Dendritic cell treated with granulocyte-macrophage colony-stimulating factor and Interleukin-4, amounts not matched to agents 40 ng/mL and 50 ng/mL, for 4 days (primary cell): Measurements from ENCODE around the gene KRT81.
"Not testable (repeated sequence)": the region's sequence is repeated elsewhere in the genome, so short reads cannot be mapped to it uniquely, and the experiment has no call there.

ENCODE experiments used
- H3K27ac Mint-ChIP-seq: one replicate; pipeline ENCODE4 v1.8.0; 2022; ENCODE audit warnings: mild to moderate bottlenecking, mixed read lengths
- H3K27me3 Mint-ChIP-seq: one replicate; pipeline ENCODE4 v1.8.0; 2022; ENCODE audit warnings: mild to moderate bottlenecking, mixed read lengths
- H3K36me3 Mint-ChIP-seq: one replicate; pipeline ENCODE4 v1.8.0; 2022; ENCODE audit warnings: low read depth, mixed read lengths
- H3K4me1 Mint-ChIP-seq: one replicate; pipeline ENCODE4 v1.8.0; 2022; ENCODE audit warnings: low read depth, mixed read lengths
- H3K4me3 Mint-ChIP-seq: one replicate; pipeline ENCODE4 v1.8.0; 2022; ENCODE audit warnings: mild to moderate bottlenecking, moderate library complexity, mixed read lengths
- H3K9me3 Mint-ChIP-seq: one replicate; pipeline ENCODE4 v1.8.0; 2022; ENCODE audit warnings: mixed read lengths
- intact Hi-C: fragments of 100-400 bp; cut with micrococcal nuclease; formaldehyde crosslinking; loops from one replicate; pipeline ENCODE4 v1.15.0; 2022

The KRT81 gene

DNA sequence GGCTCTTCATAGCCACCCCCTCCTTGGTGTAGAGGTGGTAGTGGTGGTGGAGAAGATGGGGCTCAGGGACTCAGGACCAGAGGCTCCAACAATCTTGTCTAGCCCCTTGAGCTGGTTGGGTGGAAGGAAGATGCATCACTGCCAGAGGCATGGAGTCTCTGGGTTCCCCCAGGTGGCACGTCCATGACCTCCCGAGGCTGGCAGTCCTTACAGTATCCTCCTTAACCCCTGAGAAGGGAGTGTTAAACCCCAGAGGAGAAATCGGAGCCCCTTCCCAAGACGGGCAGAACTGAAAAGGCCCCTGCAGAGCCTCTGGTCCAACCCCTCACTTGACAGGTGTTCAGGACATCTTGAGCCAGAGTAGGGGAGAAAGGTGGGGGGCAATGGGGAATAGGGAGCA lies 20.8 kb upstream of the KRT81 start:
- H3K4me1 Mint-ChIP-seq = peaks cover 11% of the 10 kb centered on the region
- no peaks in the 10 kb centered on the region for H3K36me3 Mint-ChIP-seq
- no peaks in the 10 kb centered on the region for H3K9me3 Mint-ChIP-seq
- H3K27ac Mint-ChIP-seq = no peak overlapping the region
- H3K27me3 Mint-ChIP-seq = peaks cover 68% of the 10 kb centered on the region
- H3K4me3 Mint-ChIP-seq = no peak overlapping the region
- intact Hi-C loops = no loop called here

GRCh38 chr12:52311285-52311648 lies 19.9 kb upstream of the KRT81 start:
- Mint-ChIP-seq H3K27me3 (peaks cover 76% of the 10 kb centered on the region), H3K36me3 (no peaks in the 10 kb centered on the region), H3K9me3 (no peaks in the 10 kb centered on the region), H3K4me3 (no peak overlapping the region), H3K4me1 (peaks cover 11% of the 10 kb centered on the region), H3K27ac (no peak overlapping the region)
- intact Hi-C loops = no loop called here

GRCh38 chr12:52310622-52311284 lies 19.4 kb upstream of the KRT81 start:
- no peaks in the 10 kb centered on the region for H3K36me3 Mint-ChIP-seq
- H3K27me3 Mint-ChIP-seq = peaks cover 80% of the 10 kb centered on the region
- peaks cover 11% of the 10 kb centered on the region for H3K4me1 Mint-ChIP-seq
- H3K4me3 Mint-ChIP-seq = no peak overlapping the region
- intact Hi-C loops = no loop called here
- H3K27ac Mint-ChIP-seq = no peak overlapping the region
- no peaks in the 10 kb centered on the region for H3K9me3 Mint-ChIP-seq

- Mint-ChIP-seq H3K27me3 (peaks cover 90% of the 10 kb centered on the region), H3K4me1 (peaks cover 21% of the 10 kb centered on the region), H3K36me3 (no peaks in the 10 kb centered on the region), H3K27ac (no peak overlapping the region), H3K4me3 (peak overlapping the region; percentile 62), H3K9me3 (no peaks in the 10 kb centered on the region)
- intact Hi-C loops = no loop called here
These were observed 17.6 kb upstream of the KRT81 start for GRCh38 chr12:52308806-52309425.

DNA sequence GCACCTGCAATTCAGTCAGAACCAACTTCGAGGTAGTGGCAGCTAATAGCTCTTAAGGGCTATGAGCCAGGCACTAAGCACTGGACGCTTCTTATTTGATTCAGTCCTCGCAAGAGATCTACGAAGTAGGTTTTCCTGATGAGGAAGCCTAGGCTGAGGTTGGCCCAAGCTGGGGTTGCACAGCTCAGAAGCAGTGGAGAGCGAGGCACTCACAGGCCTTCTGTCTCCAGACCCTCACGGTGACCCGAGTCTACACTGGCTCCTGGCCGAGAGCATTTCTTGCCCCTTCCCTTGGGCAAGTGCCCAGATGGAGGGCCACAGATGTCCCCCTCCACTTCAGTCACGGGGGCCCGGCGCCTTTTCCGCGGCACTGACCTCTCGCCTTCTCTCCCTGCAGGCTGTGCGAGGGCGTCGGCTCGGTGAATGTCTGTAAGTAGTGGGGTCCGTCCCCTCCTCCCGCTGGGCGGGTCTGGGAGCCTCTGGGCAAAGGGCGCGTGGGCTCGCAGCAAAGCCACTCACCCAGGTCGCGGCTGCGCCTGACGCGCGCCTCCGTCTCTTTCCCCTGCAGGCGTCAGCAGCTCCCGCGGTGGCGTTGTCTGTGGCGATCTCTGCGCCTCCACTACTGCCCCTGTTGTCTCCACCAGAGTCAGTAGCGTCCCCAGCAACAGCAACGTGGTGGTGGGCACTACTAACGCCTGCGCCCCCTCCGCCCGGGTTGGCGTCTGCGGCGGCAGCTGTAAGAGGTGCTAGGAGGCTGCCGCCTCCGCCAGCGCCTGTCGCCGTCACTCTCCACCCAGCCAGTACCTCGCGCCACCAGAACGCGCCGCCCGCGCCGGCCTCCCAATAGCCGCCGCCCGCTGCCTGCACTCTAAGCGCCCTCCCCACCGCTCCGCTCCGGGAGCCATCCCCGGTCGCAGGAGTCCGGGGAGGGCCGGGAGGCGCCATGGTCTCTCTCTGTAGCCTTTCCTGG lies 16.8 kb upstream of the KRT81 start:
- H3K4me3 Mint-ChIP-seq = peak overlapping the region; percentile 62
- H3K27ac Mint-ChIP-seq = no peak overlapping the region
- peaks cover 21% of the 10 kb centered on the region for H3K4me1 Mint-ChIP-seq
- no peaks in the 10 kb centered on the region for H3K36me3 Mint-ChIP-seq
- intact Hi-C loops = no loop called here
- H3K27me3 Mint-ChIP-seq = peaks cover 84% of the 10 kb centered on the region
- no peaks in the 10 kb centered on the region for H3K9me3 Mint-ChIP-seq

DNA sequence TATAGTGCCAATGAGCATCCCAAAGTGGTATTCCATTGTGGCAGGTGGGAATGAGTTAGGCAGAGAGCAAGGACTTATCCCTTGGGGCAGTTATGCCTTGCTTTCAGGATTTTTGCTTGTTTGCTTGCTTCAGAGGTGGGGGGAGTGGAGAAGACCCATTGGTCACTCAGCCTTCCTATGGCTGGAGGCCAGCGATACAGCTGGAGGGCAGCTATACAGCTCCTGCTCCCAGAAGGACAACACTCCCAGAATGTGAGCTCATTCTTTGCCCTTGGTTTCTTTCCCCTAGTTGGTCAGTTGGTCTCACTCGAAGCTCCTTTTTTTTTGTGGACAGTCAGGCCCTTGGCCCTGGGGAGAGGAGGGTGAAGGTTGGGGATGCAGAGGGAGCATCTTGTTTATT lies 15.4 kb upstream of the KRT81 start:
- Mint-ChIP-seq H3K27me3 (peaks cover 71% of the 10 kb centered on the region), H3K4me3 (no peak overlapping the region), H3K27ac (no peak overlapping the region), H3K9me3 (no peaks in the 10 kb centered on the region), H3K36me3 (no peaks in the 10 kb centered on the region), H3K4me1 (peaks cover 21% of the 10 kb centered on the region)
- intact Hi-C loops = no loop called here

- H3K4me1 Mint-ChIP-seq = peaks cover 21% of the 10 kb centered on the region
- H3K4me3 Mint-ChIP-seq = no peak overlapping the region
- intact Hi-C loops = no loop called here
- no peaks in the 10 kb centered on the region for H3K9me3 Mint-ChIP-seq
- H3K27ac Mint-ChIP-seq = no peak overlapping the region
- no peaks in the 10 kb centered on the region for H3K36me3 Mint-ChIP-seq
- peaks cover 65% of the 10 kb centered on the region for H3K27me3 Mint-ChIP-seq
These were observed 14.8 kb upstream of the KRT81 start for GRCh38 chr12:52305921-52306705.

- H3K9me3 Mint-ChIP-seq, H3K27ac Mint-ChIP-seq, H3K4me3 Mint-ChIP-seq, H3K36me3 Mint-ChIP-seq, intact Hi-C loops: not testable (repeated sequence)
- Mint-ChIP-seq H3K27me3 (peaks cover 59% of the 10 kb centered on the region), H3K4me1 (peaks cover 21% of the 10 kb centered on the region)
These were observed 13.6 kb upstream of the KRT81 start for GRCh38 chr12:52304941-52305411.

- H3K27me3 Mint-ChIP-seq = peaks cover 46% of the 10 kb centered on the region
- H3K4me1 Mint-ChIP-seq = peaks cover 10% of the 10 kb centered on the region
- intact Hi-C loops, H3K9me3 Mint-ChIP-seq, H3K36me3 Mint-ChIP-seq, H3K4me3 Mint-ChIP-seq, H3K27ac Mint-ChIP-seq: not testable (repeated sequence)
These were observed 11.0 kb upstream of the KRT81 start for GRCh38 chr12:52302242-52302914.

DNA sequence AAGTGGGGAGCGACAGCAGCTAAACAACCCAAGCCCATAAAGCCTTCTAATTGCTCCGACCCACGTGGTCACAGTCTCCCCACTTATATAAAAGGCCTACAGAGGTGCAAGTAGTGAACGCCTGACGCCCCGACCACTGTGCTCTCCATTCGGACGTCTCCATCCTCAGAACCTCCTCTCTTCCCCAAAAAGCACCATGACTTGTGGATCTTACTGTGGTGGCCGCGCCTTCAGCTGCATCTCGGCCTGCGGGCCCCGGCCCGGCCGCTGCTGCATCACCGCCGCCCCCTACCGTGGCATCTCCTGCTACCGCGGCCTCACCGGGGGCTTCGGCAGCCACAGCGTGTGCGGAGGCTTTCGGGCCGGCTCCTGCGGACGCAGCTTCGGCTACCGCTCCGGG lies 10.4 kb upstream of the KRT81 start:
- H3K9me3 Mint-ChIP-seq, H3K27ac Mint-ChIP-seq, intact Hi-C loops, H3K36me3 Mint-ChIP-seq, H3K4me3 Mint-ChIP-seq: not testable (repeated sequence)
- peaks cover 46% of the 10 kb centered on the region for H3K27me3 Mint-ChIP-seq
- peaks cover 16% of the 10 kb centered on the region for H3K4me1 Mint-ChIP-seq

GRCh38 chr12:52300796-52301691 lies 9.7 kb upstream of the KRT81 start:
- intact Hi-C loops = no loop called here
- Mint-ChIP-seq H3K4me1 (peaks cover 21% of the 10 kb centered on the region), H3K27me3 (peaks cover 41% of the 10 kb centered on the region), H3K4me3 (no peak overlapping the region), H3K36me3 (no peaks in the 10 kb centered on the region), H3K27ac (no peak overlapping the region), H3K9me3 (no peaks in the 10 kb centered on the region)

- no peaks in the 10 kb centered on the region for H3K9me3 Mint-ChIP-seq
- intact Hi-C loops = no loop called here
- no peak overlapping the region for H3K4me3 Mint-ChIP-seq
- H3K4me1 Mint-ChIP-seq = peaks cover 30% of the 10 kb centered on the region
- H3K27ac Mint-ChIP-seq = no peak overlapping the region
- peaks cover 24% of the 10 kb centered on the region for H3K27me3 Mint-ChIP-seq
- no peaks in the 10 kb centered on the region for H3K36me3 Mint-ChIP-seq
These were observed 7.4 kb upstream of the KRT81 start for GRCh38 chr12:52298677-52299190.
